ENCODE measurements around the gene PPP1R1A. TPM values are rescaled to one million over a fixed set of nuclear protein-coding genes. Genes with fewer than 3 reads are reported as not detected.
A peak's percentile ranks its signal among the peaks of the same experiment; 100 is the strongest.

Gene PPP1R1A
- total and polyA plus RNA-seq, 9 of the 15 experiments (the other 6 are each of a cell fraction or from before 2014, with no cell fraction given): not detected

DNA sequence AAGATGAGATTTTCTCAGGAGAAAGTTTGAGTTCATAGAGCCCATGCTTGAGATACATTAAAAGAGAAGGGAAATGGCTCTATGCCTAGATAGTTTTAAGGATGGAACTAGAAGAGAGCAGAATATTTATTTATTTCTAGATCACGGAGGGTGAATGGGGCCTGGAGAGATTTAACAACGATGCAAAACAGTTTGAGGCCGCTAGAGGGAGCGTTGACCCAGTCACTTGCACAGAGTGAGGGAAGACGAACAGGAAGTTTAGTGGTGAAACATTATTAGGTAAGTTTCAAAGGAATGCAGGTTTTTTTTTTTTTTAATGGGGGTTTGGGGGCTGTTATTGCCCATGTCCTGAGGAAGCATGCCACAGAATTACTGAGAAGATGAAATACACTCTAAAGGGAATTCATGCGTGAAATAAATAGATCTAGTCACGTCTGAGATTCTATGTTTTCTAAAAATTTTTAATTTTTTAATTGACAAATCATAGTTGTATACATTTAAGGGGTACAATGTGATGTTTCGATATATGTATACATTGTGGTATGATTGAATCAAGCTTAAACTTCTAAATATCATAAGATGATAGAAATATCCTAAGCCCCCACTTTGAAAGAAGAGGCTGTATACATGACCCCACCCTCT, 14.8 kb upstream of the PPP1R1A start (continued):
- TF ChIP-seq, protein P1, sequence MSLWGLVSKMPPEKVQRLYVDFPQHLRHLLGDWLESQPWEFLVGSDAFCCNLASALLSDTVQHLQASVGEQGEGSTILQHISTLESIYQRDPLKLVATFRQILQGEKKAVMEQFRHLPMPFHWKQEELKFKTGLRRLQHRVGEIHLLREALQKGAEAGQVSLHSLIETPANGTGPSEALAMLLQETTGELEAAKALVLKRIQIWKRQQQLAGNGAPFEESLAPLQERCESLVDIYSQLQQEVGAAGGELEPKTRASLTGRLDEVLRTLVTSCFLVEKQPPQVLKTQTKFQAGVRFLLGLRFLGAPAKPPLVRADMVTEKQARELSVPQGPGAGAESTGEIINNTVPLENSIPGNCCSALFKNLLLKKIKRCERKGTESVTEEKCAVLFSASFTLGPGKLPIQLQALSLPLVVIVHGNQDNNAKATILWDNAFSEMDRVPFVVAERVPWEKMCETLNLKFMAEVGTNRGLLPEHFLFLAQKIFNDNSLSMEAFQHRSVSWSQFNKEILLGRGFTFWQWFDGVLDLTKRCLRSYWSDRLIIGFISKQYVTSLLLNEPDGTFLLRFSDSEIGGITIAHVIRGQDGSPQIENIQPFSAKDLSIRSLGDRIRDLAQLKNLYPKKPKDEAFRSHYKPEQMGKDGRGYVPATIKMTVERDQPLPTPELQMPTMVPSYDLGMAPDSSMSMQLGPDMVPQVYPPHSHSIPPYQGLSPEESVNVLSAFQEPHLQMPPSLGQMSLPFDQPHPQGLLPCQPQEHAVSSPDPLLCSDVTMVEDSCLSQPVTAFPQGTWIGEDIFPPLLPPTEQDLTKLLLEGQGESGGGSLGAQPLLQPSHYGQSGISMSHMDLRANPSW (CRISPR knock-in tag; IDR thresholded peaks at IDR 0.05): no peak
- TF ChIP-seq NR2C2 (CRISPR knock-in tag; IDR thresholded peaks at IDR 0.05): no peak
- TF ChIP-seq NR2C2 (tag; IDR thresholded peaks at IDR 0.05): no peak
- TF ChIP-seq KLF16 (IDR thresholded peaks at IDR 0.05): peak; percentile 34; the same call in 1 of the 2 replicates
- no peak for TF ChIP-seq CEBPG (CRISPR knock-in tag; IDR thresholded peaks at IDR 0.05)
- peak in 1 of 2 experiments; percentile 8; a peak in 1 of 4 replicates for TF ChIP-seq CEBPG (tag; conservative IDR thresholded peaks at IDR 0.05 in 1 of 2, IDR thresholded peaks at IDR 0.05 in 1 of 2)
- TF ChIP-seq, protein P2, sequence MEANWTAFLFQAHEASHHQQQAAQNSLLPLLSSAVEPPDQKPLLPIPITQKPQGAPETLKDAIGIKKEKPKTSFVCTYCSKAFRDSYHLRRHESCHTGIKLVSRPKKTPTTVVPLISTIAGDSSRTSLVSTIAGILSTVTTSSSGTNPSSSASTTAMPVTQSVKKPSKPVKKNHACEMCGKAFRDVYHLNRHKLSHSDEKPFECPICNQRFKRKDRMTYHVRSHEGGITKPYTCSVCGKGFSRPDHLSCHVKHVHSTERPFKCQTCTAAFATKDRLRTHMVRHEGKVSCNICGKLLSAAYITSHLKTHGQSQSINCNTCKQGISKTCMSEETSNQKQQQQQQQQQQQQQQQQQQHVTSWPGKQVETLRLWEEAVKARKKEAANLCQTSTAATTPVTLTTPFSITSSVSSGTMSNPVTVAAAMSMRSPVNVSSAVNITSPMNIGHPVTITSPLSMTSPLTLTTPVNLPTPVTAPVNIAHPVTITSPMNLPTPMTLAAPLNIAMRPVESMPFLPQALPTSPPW (CRISPR knock-in tag; IDR thresholded peaks at IDR 0.05): peak; percentile 27; the same call in 1 of the 2 replicates
- TF ChIP-seq ZNF717 (CRISPR knock-in tag; IDR thresholded peaks at IDR 0.05): no peak
- TF ChIP-seq ZNF699 (CRISPR knock-in tag; IDR thresholded peaks at IDR 0.05; ENCODE audit: insufficient replicate concordance): no peak
- TF ChIP-seq, protein P3, sequence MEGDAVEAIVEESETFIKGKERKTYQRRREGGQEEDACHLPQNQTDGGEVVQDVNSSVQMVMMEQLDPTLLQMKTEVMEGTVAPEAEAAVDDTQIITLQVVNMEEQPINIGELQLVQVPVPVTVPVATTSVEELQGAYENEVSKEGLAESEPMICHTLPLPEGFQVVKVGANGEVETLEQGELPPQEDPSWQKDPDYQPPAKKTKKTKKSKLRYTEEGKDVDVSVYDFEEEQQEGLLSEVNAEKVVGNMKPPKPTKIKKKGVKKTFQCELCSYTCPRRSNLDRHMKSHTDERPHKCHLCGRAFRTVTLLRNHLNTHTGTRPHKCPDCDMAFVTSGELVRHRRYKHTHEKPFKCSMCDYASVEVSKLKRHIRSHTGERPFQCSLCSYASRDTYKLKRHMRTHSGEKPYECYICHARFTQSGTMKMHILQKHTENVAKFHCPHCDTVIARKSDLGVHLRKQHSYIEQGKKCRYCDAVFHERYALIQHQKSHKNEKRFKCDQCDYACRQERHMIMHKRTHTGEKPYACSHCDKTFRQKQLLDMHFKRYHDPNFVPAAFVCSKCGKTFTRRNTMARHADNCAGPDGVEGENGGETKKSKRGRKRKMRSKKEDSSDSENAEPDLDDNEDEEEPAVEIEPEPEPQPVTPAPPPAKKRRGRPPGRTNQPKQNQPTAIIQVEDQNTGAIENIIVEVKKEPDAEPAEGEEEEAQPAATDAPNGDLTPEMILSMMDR (IDR thresholded peaks at IDR 0.05 in 2 of 3, conservative IDR thresholded peaks at IDR 0.05 in 1 of 3; ENCODE audit: insufficient read depth in 2 of 3, low read depth in 1 of 3, low read length in 3 of 3): peak; percentile 82 to 89 (median 83)
- no peak for TF ChIP-seq ZC3H8 (IDR thresholded peaks at IDR 0.05)
- TF ChIP-seq ZNF146 (CRISPR knock-in tag; IDR thresholded peaks at IDR 0.05; ENCODE audit: unreplicated experiment): no peak
- no peak for TF ChIP-seq CCNT2 (IDR thresholded peaks at IDR 0.05; ENCODE audit: borderline replicate concordance, extremely low read depth, insufficient read length, low read depth, low read length)
- TF ChIP-seq, protein P4, sequence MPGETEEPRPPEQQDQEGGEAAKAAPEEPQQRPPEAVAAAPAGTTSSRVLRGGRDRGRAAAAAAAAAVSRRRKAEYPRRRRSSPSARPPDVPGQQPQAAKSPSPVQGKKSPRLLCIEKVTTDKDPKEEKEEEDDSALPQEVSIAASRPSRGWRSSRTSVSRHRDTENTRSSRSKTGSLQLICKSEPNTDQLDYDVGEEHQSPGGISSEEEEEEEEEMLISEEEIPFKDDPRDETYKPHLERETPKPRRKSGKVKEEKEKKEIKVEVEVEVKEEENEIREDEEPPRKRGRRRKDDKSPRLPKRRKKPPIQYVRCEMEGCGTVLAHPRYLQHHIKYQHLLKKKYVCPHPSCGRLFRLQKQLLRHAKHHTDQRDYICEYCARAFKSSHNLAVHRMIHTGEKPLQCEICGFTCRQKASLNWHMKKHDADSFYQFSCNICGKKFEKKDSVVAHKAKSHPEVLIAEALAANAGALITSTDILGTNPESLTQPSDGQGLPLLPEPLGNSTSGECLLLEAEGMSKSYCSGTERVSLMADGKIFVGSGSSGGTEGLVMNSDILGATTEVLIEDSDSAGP (CRISPR knock-in tag; IDR thresholded peaks at IDR 0.05): no peak
- TF ChIP-seq TCF7 (IDR thresholded peaks at IDR 0.05; ENCODE audit: borderline replicate concordance): no peak
- peak; percentile 72 for TF ChIP-seq ZNF384 (IDR thresholded peaks at IDR 0.05; ENCODE audit: low read depth, low read length)
- TF ChIP-seq SMC3 (conservative IDR thresholded peaks at IDR 0.05; ENCODE audit: insufficient read depth, low read depth, low read length): peak; percentile 51; the same call in 1 of the 2 replicates
- TF ChIP-seq, protein P5, sequence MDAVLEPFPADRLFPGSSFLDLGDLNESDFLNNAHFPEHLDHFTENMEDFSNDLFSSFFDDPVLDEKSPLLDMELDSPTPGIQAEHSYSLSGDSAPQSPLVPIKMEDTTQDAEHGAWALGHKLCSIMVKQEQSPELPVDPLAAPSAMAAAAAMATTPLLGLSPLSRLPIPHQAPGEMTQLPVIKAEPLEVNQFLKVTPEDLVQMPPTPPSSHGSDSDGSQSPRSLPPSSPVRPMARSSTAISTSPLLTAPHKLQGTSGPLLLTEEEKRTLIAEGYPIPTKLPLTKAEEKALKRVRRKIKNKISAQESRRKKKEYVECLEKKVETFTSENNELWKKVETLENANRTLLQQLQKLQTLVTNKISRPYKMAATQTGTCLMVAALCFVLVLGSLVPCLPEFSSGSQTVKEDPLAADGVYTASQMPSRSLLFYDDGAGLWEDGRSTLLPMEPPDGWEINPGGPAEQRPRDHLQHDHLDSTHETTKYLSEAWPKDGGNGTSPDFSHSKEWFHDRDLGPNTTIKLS (IDR thresholded peaks at IDR 0.05; ENCODE audit: borderline replicate concordance, low read depth): no peak
